Ectodermal cell (in vitro differentiated cells): ENCODE results near the gene LNX2.

ENCODE experiments used
- H3K27ac ChIP-seq: 2 replicates; pipeline ENCODE4 v1.7.0; 2013; ENCODE audit warnings: mild to moderate bottlenecking, low read depth, low read length; ENCODE audit not compliant: insufficient read depth, poor library complexity, severe bottlenecking
- H3K27me3 ChIP-seq: 2 replicates; pipeline ENCODE4 v1.7.0; 2013; ENCODE audit warnings: mild to moderate bottlenecking, low read length; ENCODE audit not compliant: insufficient read depth, control insufficient read depth, poor library complexity, severe bottlenecking
- H3K36me3 ChIP-seq: one replicate; pipeline ENCODE4 v1.7.0; 2013; ENCODE audit warnings: low read length; ENCODE audit not compliant: control insufficient read depth, insufficient read depth
- H3K4me1 ChIP-seq: one replicate; pipeline ENCODE4 v1.7.0; 2013; ENCODE audit warnings: low read length; ENCODE audit not compliant: control insufficient read depth, insufficient read depth
- H3K4me3 ChIP-seq: 2 replicates; pipeline ENCODE4 v1.7.0; 2013; ENCODE audit warnings: low read depth, low read length, control low read depth; ENCODE audit not compliant: insufficient read depth
- H3K9me3 ChIP-seq: 2 replicates; pipeline ENCODE4 v1.7.0; 2013; ENCODE audit warnings: mild to moderate bottlenecking, low read length, moderate library complexity; ENCODE audit not compliant: control insufficient read depth
- WGBS, 2 experiments: methylation state at CpG; one replicate each; pipeline ENCODE4 v1.1.7; 2013; ENCODE audit warnings: missing lambda C conversion rate in 2 of 2; 5-methylcytosine and 5-hydroxymethylcytosine counted together

LNX2 gene

GRCh38 chr13:27541386-27541785, 78.9 kb downstream of the LNX2 start:
- WGBS, 2 experiments = 89 to 96% methylated on average over 3 of the region's 3 CpGs
- Histone ChIP-seq H3K27me3 (no peaks in the 10 kb centered on the region), H3K27ac (no peak overlapping the region), H3K9me3 (no peaks in the 10 kb centered on the region), H3K36me3 (no peaks in the 10 kb centered on the region), H3K4me1 (no peaks in the 10 kb centered on the region), H3K4me3 (no peak overlapping the region)

- Histone ChIP-seq H3K27me3 (no peaks in the 10 kb centered on the region), H3K27ac (no peak overlapping the region), H3K4me1 (no peaks in the 10 kb centered on the region), H3K4me3 (no peak overlapping the region), H3K36me3 (no peaks in the 10 kb centered on the region), H3K9me3 (no peaks in the 10 kb centered on the region)
- WGBS, 2 experiments = 91 to 92% methylated on average over 10 of the region's 10 CpGs
Measured at GRCh38 chr13:27536361-27537101, 83.8 kb downstream of the LNX2 start.

GRCh38 chr13:27535546-27535945, 84.8 kb downstream of the LNX2 start:
- H3K4me1 ChIP-seq = no peaks in the 10 kb centered on the region
- H3K9me3 ChIP-seq = no peaks in the 10 kb centered on the region
- no peak overlapping the region for H3K27ac ChIP-seq
- no peaks in the 10 kb centered on the region for H3K27me3 ChIP-seq
- H3K36me3 ChIP-seq = no peaks in the 10 kb centered on the region
- 86 to 89% methylated on average over 8 of the region's 8 CpGs for WGBS, 2 experiments
- H3K4me3 ChIP-seq = no peak overlapping the region

- H3K36me3 ChIP-seq = no peaks in the 10 kb centered on the region
- H3K9me3 ChIP-seq = no peaks in the 10 kb centered on the region
- no peaks in the 10 kb centered on the region for H3K4me1 ChIP-seq
- no peak overlapping the region for H3K4me3 ChIP-seq
- H3K27me3 ChIP-seq = no peaks in the 10 kb centered on the region
- 95 to 96% methylated on average over 3 of the region's 3 CpGs for WGBS, 2 experiments
- no peak overlapping the region for H3K27ac ChIP-seq
Measured at GRCh38 chr13:27534981-27535380, 85.3 kb downstream of the LNX2 start.

GRCh38 chr13:27534108-27534980, 86.0 kb downstream of the LNX2 start:
- Histone ChIP-seq H3K4me1 (no peaks in the 10 kb centered on the region), H3K27ac (no peak overlapping the region), H3K27me3 (no peaks in the 10 kb centered on the region), H3K36me3 (no peaks in the 10 kb centered on the region), H3K4me3 (no peak overlapping the region), H3K9me3 (no peaks in the 10 kb centered on the region)
- 91 to 93% methylated on average over 10 of the region's 10 CpGs for WGBS, 2 experiments

- no peaks in the 10 kb centered on the region for H3K4me1 ChIP-seq
- H3K27me3 ChIP-seq = no peaks in the 10 kb centered on the region
- no peak overlapping the region for H3K27ac ChIP-seq
- H3K36me3 ChIP-seq = no peaks in the 10 kb centered on the region
- no peaks in the 10 kb centered on the region for H3K9me3 ChIP-seq
- WGBS, 2 experiments = 17 to 23% methylated on average over 19 of the region's 19 CpGs
- H3K4me3 ChIP-seq = no peak overlapping the region
Measured at GRCh38 chr13:27533155-27533643, 87.1 kb downstream of the LNX2 start.

GRCh38 chr13:27528908-27529307, 91.4 kb downstream of the LNX2 start:
- Histone ChIP-seq H3K4me1 (no peaks in the 10 kb centered on the region), H3K36me3 (no peaks in the 10 kb centered on the region), H3K27ac (no peak overlapping the region), H3K4me3 (no peak overlapping the region), H3K9me3 (no peaks in the 10 kb centered on the region), H3K27me3 (no peaks in the 10 kb centered on the region)
- 94% methylated on average over 6 of the region's 6 CpGs for WGBS, 2 experiments

- no peak overlapping the region for H3K27ac ChIP-seq
- no peaks in the 10 kb centered on the region for H3K9me3 ChIP-seq
- WGBS, 2 experiments = 92 to 94% methylated on average over 3 of the region's 3 CpGs
Measured at GRCh38 chr13:27526516-27526915, 93.8 kb downstream of the LNX2 start.

GRCh38 chr13:27524981-27525975, 95.1 kb downstream of the LNX2 start:
- WGBS, 2 experiments = 88% methylated on average over 11 to 14 of the region's 14 CpGs
- Histone ChIP-seq H3K27ac (no peak overlapping the region), H3K9me3 (no peaks in the 10 kb centered on the region), H3K4me1 (no peaks in the 10 kb centered on the region), H3K27me3 (no peaks in the 10 kb centered on the region), H3K4me3 (no peak overlapping the region), H3K36me3 (no peaks in the 10 kb centered on the region)

More at GRCh38 chr13:27526516-27526915, 93.8 kb downstream of the LNX2 start:
- Histone ChIP-seq H3K36me3 (no peaks in the 10 kb centered on the region), H3K4me3 (no peak overlapping the region), H3K27me3 (no peaks in the 10 kb centered on the region), H3K4me1 (no peaks in the 10 kb centered on the region)
